IPS-15b (cell line): ENCODE measurements around the gene LEF1.

Experiments used
- H3K27me3 ChIP-seq: one replicate; pipeline ENCODE4 v1.6.1; 2013; ENCODE audit warnings: low read length; ENCODE audit not compliant: control insufficient read depth, insufficient read depth
- H3K36me3 ChIP-seq: one replicate; pipeline ENCODE4 v1.6.1; 2013; ENCODE audit warnings: low read length; ENCODE audit not compliant: control insufficient read depth, insufficient read depth
- H3K4me1 ChIP-seq: one replicate; pipeline ENCODE4 v1.6.1; 2013; ENCODE audit warnings: mild to moderate bottlenecking, low read length; ENCODE audit not compliant: control insufficient read depth, insufficient read depth
- H3K4me3 ChIP-seq: one replicate; pipeline ENCODE4 v1.5.1; 2013; ENCODE audit warnings: low read depth, low read length
- H3K9ac ChIP-seq: one replicate; pipeline ENCODE4 v1.6.1; 2013; ENCODE audit warnings: low read depth, mild to moderate bottlenecking, low read length
- H3K9me3 ChIP-seq: one replicate; pipeline ENCODE4 v1.6.1; 2013; ENCODE audit warnings: mild to moderate bottlenecking, low read length; ENCODE audit not compliant: control insufficient read depth, insufficient read depth

LEF1 gene

DNA sequence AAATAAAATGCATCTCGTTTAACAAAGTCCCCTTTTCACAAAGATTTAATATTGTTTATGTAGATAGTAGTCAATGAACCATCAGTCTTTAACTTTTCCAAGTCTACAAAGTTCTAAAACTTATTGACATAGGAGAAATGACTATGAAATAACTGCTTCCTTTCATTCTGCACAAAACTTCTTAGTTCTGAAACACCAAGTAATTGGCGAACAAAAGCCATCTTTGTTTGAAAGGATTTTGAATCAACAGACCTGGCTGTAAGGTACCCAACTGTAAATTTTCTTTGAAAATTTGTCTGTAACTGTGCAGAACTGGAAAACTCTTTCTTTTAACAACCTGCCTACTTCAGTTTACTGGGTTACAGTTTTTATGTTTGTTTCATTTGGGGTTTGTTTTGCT is 25.9 kb downstream of the LEF1 start:
- peaks cover 40% of the 10 kb centered on the region for H3K27me3 ChIP-seq
- no peak overlapping the region for H3K4me3 ChIP-seq
- no peak overlapping the region for H3K9ac ChIP-seq
- no peaks in the 10 kb centered on the region for H3K36me3 ChIP-seq
- H3K4me1 ChIP-seq: peaks cover 16% of the 10 kb centered on the region
- no peaks in the 10 kb centered on the region for H3K9me3 ChIP-seq

- Histone ChIP-seq H3K36me3 (no peaks in the 10 kb centered on the region), H3K27me3 (peaks cover 31% of the 10 kb centered on the region), H3K9ac (no peak overlapping the region), H3K9me3 (no peaks in the 10 kb centered on the region), H3K4me1 (peaks cover 14% of the 10 kb centered on the region), H3K4me3 (no peak overlapping the region)
Observed at GRCh38 chr4:108141213-108141950, 27.4 kb downstream of the LEF1 start.

GRCh38 chr4:108140328-108140727 is 28.4 kb downstream of the LEF1 start:
- Histone ChIP-seq H3K4me3 (no peak overlapping the region), H3K9ac (no peak overlapping the region), H3K27me3 (peaks cover 21% of the 10 kb centered on the region), H3K4me1 (peaks cover 19% of the 10 kb centered on the region), H3K36me3 (no peaks in the 10 kb centered on the region), H3K9me3 (no peaks in the 10 kb centered on the region)

GRCh38 chr4:108139089-108139488 is 29.6 kb downstream of the LEF1 start:
- H3K36me3 ChIP-seq: no peaks in the 10 kb centered on the region
- no peaks in the 10 kb centered on the region for H3K9me3 ChIP-seq
- H3K4me3 ChIP-seq: no peak overlapping the region
- peaks cover 12% of the 10 kb centered on the region for H3K27me3 ChIP-seq
- H3K4me1 ChIP-seq: peaks cover 25% of the 10 kb centered on the region
- H3K9ac ChIP-seq: no peak overlapping the region

GRCh38 chr4:108135549-108136209 is 33.1 kb downstream of the LEF1 start:
- no peaks in the 10 kb centered on the region for H3K9me3 ChIP-seq
- H3K27me3 ChIP-seq: peaks cover 3% of the 10 kb centered on the region
- peaks cover 10% of the 10 kb centered on the region for H3K4me1 ChIP-seq
- H3K4me3 ChIP-seq: no peak overlapping the region
- H3K9ac ChIP-seq: no peak overlapping the region
- no peaks in the 10 kb centered on the region for H3K36me3 ChIP-seq

DNA sequence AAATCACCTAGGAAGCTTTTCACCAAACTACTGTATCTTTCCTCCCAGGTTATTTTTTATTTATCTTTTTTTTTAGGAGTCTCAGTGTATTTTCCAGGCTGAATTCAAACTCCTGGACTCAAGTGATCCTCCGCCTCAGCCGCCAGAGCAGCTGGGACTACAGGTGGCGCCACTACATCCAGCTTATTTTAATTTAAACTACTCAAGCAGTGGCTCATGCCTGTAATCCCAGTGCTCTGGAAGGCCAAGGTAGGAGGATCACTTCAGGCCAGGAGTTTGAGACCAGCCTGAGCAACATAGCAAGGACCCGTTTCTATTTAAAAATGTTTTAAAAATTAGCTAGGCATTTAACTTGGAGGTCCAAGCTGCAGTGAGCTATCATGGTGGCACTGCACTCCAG is 37.8 kb downstream of the LEF1 start:
- Histone ChIP-seq H3K9ac (no peak overlapping the region), H3K4me1 (peaks cover 10% of the 10 kb centered on the region), H3K9me3 (no peaks in the 10 kb centered on the region), H3K36me3 (no peaks in the 10 kb centered on the region), H3K27me3 (peaks cover 2% of the 10 kb centered on the region), H3K4me3 (no peak overlapping the region)

- no peaks in the 10 kb centered on the region for H3K36me3 ChIP-seq
Observed at GRCh38 chr4:108129196-108129595, 39.5 kb downstream of the LEF1 start.

GRCh38 chr4:108126806-108127205 is 41.9 kb downstream of the LEF1 start:
- no peaks in the 10 kb centered on the region for H3K4me1 ChIP-seq
- H3K9me3 ChIP-seq: no peaks in the 10 kb centered on the region
- no peaks in the 10 kb centered on the region for H3K27me3 ChIP-seq
- H3K4me3 ChIP-seq: no peak overlapping the region
- no peaks in the 10 kb centered on the region for H3K36me3 ChIP-seq
- no peak overlapping the region for H3K9ac ChIP-seq

More at GRCh38 chr4:108129196-108129595, 39.5 kb downstream of the LEF1 start:
- Histone ChIP-seq H3K4me3 (no peak overlapping the region), H3K9me3 (no peaks in the 10 kb centered on the region), H3K27me3 (no peaks in the 10 kb centered on the region), H3K9ac (no peak overlapping the region), H3K4me1 (no peaks in the 10 kb centered on the region)

DNA sequence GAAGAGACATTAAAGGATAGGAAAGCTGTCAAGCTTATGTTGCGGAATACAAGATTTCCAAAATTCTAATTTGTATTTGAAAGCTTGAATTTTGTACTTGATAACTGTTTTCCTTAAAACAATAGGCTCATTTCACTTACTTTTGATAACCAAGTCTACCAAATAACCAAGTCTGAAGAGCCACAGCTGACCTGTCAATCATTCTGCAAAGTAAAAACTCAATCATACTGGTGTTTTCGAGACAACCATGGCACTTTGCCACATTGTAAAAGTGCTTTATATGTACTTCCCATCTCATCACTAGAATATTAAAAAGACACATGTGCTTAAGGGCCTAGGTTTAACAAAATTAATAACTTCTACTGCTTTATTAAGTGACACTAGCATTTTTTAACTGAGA is 47.9 kb downstream of the LEF1 start:
- Histone ChIP-seq H3K4me1 (no peaks in the 10 kb centered on the region), H3K4me3 (no peak overlapping the region), H3K9me3 (no peaks in the 10 kb centered on the region), H3K36me3 (no peaks in the 10 kb centered on the region), H3K9ac (no peak overlapping the region), H3K27me3 (no peaks in the 10 kb centered on the region)

DNA sequence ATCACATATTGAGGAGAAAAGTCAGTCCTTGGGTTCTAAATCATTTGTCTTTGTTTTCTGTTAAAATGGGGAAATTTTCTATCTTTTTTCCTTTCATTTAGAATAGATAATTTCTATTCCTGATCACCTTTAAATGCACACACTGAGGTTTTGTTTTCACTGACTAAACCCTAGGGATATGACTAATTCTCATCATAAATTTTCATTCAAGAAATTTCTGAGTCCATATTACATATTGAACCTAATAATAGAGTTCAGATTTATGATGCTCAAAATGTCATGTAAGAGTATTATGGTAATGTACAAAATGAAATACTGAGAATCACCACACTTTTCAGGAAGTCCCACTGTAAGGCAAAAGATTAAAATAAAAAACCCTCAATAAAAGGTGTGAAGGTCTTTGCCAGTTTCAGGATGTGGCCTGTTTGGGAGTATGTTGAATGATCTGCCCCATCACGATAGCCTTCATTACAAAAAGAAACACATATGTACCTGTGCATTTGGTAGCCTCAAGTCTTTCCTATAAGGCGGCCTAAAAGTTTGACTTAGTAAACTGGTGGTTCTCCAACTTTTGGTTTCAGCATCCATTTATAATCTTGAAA is 49.4 kb downstream of the LEF1 start:
- Histone ChIP-seq H3K36me3 (no peaks in the 10 kb centered on the region), H3K4me1 (peaks cover 3% of the 10 kb centered on the region), H3K4me3 (no peak overlapping the region), H3K9ac (no peak overlapping the region), H3K27me3 (no peaks in the 10 kb centered on the region), H3K9me3 (no peaks in the 10 kb centered on the region)

GRCh38 chr4:108118505-108118904 is 50.2 kb downstream of the LEF1 start:
- no peak overlapping the region for H3K4me3 ChIP-seq
- H3K9me3 ChIP-seq: no peaks in the 10 kb centered on the region
- no peak overlapping the region for H3K9ac ChIP-seq
- no peaks in the 10 kb centered on the region for H3K27me3 ChIP-seq
- no peaks in the 10 kb centered on the region for H3K36me3 ChIP-seq
- H3K4me1 ChIP-seq: peaks cover 10% of the 10 kb centered on the region
